OCI-LY1 (cell line): ENCODE measurements around the gene SEMA3C.

Source experiments
- H2AFZ ChIP-seq: fragments of 200-600 bp; sonication (generic), shearing (Covaris generic); 2 replicates; pipeline ENCODE4 v1.6.0; 2014; ENCODE audit warnings: antibody characterized with exemption, mild to moderate bottlenecking, low read length
- H3F3A ChIP-seq: fragments of 200-600 bp; sonication (generic), shearing (Covaris generic); 2 replicates; pipeline ENCODE4 v1.6.0; 2014; ENCODE audit warnings: mild to moderate bottlenecking, antibody characterized with exemption, low read length, moderate library complexity; ENCODE audit not compliant: insufficient read depth
- H3K27ac ChIP-seq: fragments of 200-600 bp; sonication (generic); 2 replicates; pipeline ENCODE4 v1.5.1; 2014; ENCODE audit warnings: low read length, mixed run types, mild to moderate bottlenecking, low read depth; ENCODE audit not compliant: poor library complexity, severe bottlenecking
- H3K27me3 ChIP-seq: fragments of 200-600 bp; sonication (generic); 2 replicates; pipeline ENCODE4 v1.6.0; 2014; ENCODE audit warnings: antibody characterized with exemption, mild to moderate bottlenecking, low read length, moderate library complexity; ENCODE audit not compliant: insufficient read depth
- H3K36me3 ChIP-seq: fragments of 200-600 bp; sonication (generic); 2 replicates; pipeline ENCODE4 v1.6.1; 2014; ENCODE audit warnings: mild to moderate bottlenecking, antibody characterized with exemption, low read length, moderate library complexity, mixed read lengths; ENCODE audit not compliant: insufficient read depth
- H3K4me1 ChIP-seq: fragments of 200-600 bp; sonication (generic); 2 replicates; pipeline ENCODE4 v1.5.1; 2014; ENCODE audit warnings: mild to moderate bottlenecking, low read length, moderate library complexity; ENCODE audit not compliant: insufficient read depth, severe bottlenecking
- H3K4me2 ChIP-seq: fragments of 200-600 bp; sonication (generic), shearing (Covaris generic); 2 replicates; pipeline ENCODE4 v1.6.1; 2014; ENCODE audit warnings: low read length
- H3K4me3 ChIP-seq: fragments of 200-600 bp; sonication (generic); 2 replicates; pipeline ENCODE4 v1.5.1; 2014; ENCODE audit warnings: low read length, low read depth, mild to moderate bottlenecking, mixed read lengths; ENCODE audit not compliant: poor library complexity, severe bottlenecking
- H3K79me2 ChIP-seq: fragments of 200-600 bp; shearing (Covaris generic); 2 replicates; pipeline ENCODE4 v1.6.1; 2016; ENCODE audit warnings: mixed run types, low read length, mixed read lengths; ENCODE audit not compliant: insufficient read depth
- H3K9ac ChIP-seq: fragments of 200-600 bp; sonication (generic), shearing (Covaris generic); 2 replicates; pipeline ENCODE4 v1.6.1; 2014; ENCODE audit warnings: mild to moderate bottlenecking, low read length, mixed read lengths
- H3K9me2 ChIP-seq: fragments of 200-600 bp; sonication (generic), shearing (Covaris generic); 2 replicates; pipeline ENCODE4 v1.6.1; 2014; ENCODE audit warnings: low read depth, mild to moderate bottlenecking, low read length, mixed read lengths
- H3K9me3 ChIP-seq: fragments of 200-600 bp; shearing (Covaris generic); 2 replicates; pipeline ENCODE4 v1.6.1; 2014; ENCODE audit warnings: low read length, mixed read lengths
- H4K20me1 ChIP-seq: fragments of 200-600 bp; sonication (generic), shearing (Covaris generic); 2 replicates; pipeline ENCODE4 v1.6.0; 2016; ENCODE audit warnings: mild to moderate bottlenecking, low read length; ENCODE audit not compliant: insufficient read depth
- EZH2 ChIP-seq: fragments of 200-600 bp; sonication (generic), shearing (Covaris generic); IDR thresholded peaks from 2 replicates; pipeline ENCODE4 v1.8.0; 2017; ENCODE audit warnings: borderline replicate concordance, mixed run types, mild to moderate bottlenecking, antibody characterized with exemption, low read length, moderate library complexity, mixed read lengths
- TF ChIP-seq, protein P1 (sequence below): fragments of 200-600 bp; sonication (generic), shearing (Covaris generic); IDR thresholded peaks from 2 replicates; pipeline ENCODE4 v1.5.1; 2017; ENCODE audit warnings: mild to moderate bottlenecking, antibody characterized with exemption, low read length, moderate library complexity, mixed read lengths

Gene SEMA3C

DNA sequence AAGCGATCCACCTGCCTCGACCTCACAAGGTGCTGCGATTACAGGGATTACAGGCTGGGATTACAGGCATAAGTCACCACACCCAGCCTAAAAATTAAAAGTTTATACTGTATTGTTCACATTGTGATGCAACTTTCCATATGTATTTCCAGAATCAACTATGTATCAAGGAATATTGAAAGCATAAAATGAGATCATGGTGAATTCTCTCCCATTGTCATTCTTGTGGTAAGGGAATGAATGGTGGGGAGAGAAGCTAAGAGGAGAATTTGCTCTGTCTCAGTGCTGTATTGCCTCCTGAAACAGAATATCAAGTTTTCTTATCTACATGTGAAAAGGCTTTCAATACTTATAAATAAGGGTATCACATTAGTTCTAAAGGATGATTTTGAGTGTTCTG is 198.7 kb downstream of the SEMA3C start:
- Histone ChIP-seq H4K20me1 (no peaks in the 10 kb centered on the region), H3K79me2 (no peaks in the 10 kb centered on the region), H3F3A (no peaks in the 10 kb centered on the region), H3K4me2 (no peak overlapping the region), H2AFZ (no peak overlapping the region), H3K36me3 (no peaks in the 10 kb centered on the region), H3K4me1 (no peaks in the 10 kb centered on the region), H3K4me3 (no peak overlapping the region), H3K9ac (no peak overlapping the region), H3K27ac (no peak overlapping the region), H3K9me2 (no peaks in the 10 kb centered on the region), H3K27me3 (no peaks in the 10 kb centered on the region), H3K9me3 (no peaks in the 10 kb centered on the region)
- TF ChIP-seq, protein P1, sequence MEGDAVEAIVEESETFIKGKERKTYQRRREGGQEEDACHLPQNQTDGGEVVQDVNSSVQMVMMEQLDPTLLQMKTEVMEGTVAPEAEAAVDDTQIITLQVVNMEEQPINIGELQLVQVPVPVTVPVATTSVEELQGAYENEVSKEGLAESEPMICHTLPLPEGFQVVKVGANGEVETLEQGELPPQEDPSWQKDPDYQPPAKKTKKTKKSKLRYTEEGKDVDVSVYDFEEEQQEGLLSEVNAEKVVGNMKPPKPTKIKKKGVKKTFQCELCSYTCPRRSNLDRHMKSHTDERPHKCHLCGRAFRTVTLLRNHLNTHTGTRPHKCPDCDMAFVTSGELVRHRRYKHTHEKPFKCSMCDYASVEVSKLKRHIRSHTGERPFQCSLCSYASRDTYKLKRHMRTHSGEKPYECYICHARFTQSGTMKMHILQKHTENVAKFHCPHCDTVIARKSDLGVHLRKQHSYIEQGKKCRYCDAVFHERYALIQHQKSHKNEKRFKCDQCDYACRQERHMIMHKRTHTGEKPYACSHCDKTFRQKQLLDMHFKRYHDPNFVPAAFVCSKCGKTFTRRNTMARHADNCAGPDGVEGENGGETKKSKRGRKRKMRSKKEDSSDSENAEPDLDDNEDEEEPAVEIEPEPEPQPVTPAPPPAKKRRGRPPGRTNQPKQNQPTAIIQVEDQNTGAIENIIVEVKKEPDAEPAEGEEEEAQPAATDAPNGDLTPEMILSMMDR: no peak
- no peak for TF ChIP-seq EZH2

DNA sequence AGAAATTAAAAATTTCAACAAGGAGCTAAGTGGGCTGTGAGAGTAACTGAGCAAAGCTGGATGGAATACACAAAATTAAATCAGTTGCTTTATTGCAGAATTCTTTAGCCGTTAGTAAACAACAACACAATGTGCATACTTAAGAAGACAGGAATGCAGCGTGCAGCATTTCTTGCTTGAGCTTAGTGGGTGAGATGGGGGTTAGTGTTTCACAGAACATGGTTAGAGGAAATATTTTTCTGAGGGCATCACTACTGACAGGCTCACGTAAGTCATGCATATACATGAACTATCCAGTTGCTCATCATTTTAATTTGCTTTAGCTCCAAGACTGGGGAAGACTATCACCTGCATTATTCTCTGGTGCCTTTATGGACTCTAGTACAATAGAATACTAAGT is 199.6 kb downstream of the SEMA3C start:
- H3K4me2 ChIP-seq: no peak overlapping the region
- no peak overlapping the region for H3K4me3 ChIP-seq
- H3K9me3 ChIP-seq: no peaks in the 10 kb centered on the region
- H3K9ac ChIP-seq: no peak overlapping the region
- no peaks in the 10 kb centered on the region for H3F3A ChIP-seq
- no peaks in the 10 kb centered on the region for H3K4me1 ChIP-seq
- TF ChIP-seq, protein P1: no peak
- TF ChIP-seq EZH2: no peak
- H3K36me3 ChIP-seq: no peaks in the 10 kb centered on the region
- H3K27ac ChIP-seq: no peak overlapping the region
- H3K27me3 ChIP-seq: no peaks in the 10 kb centered on the region
- no peaks in the 10 kb centered on the region for H4K20me1 ChIP-seq
- H3K9me2 ChIP-seq: no peaks in the 10 kb centered on the region
- no peaks in the 10 kb centered on the region for H3K79me2 ChIP-seq
- H2AFZ ChIP-seq: no peak overlapping the region

DNA sequence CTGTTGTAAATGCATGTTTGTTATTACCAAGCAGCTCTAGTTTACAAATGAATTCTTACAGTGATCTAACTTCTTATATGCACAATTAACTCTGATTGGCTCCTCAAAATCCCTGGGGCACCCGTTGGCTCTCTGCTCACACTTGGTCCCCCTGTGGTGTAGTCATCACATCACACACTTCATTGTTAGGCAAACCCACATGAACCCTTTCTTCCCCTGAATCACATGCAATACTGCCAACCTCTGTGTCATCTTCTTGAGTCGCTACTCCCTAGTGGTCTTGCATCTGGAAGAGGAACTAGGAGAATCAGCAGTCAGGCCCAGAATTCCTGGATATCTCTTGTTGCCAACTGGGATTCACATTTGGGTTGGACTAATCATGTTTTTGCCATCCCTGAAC is 207.3 kb downstream of the SEMA3C start:
- H3K27ac ChIP-seq: no peak overlapping the region
- no peak overlapping the region for H3K4me2 ChIP-seq
- H3F3A ChIP-seq: no peaks in the 10 kb centered on the region
- H3K9me2 ChIP-seq: no peaks in the 10 kb centered on the region
- H3K4me1 ChIP-seq: no peaks in the 10 kb centered on the region
- H3K36me3 ChIP-seq: no peaks in the 10 kb centered on the region
- H3K9ac ChIP-seq: no peak overlapping the region
- no peaks in the 10 kb centered on the region for H3K27me3 ChIP-seq
- H2AFZ ChIP-seq: no peak overlapping the region
- H3K9me3 ChIP-seq: no peaks in the 10 kb centered on the region
- H3K79me2 ChIP-seq: no peaks in the 10 kb centered on the region
- no peak overlapping the region for H3K4me3 ChIP-seq
- TF ChIP-seq, protein P1: no peak
- TF ChIP-seq EZH2: no peak
- no peaks in the 10 kb centered on the region for H4K20me1 ChIP-seq
